K562 (cell line): ENCODE data around the gene COQ5. TPM values are rescaled to one million over a fixed set of nuclear protein-coding genes. Genes with fewer than 3 reads are reported as not detected.

ENCODE experiments used
- CBFA2T2 ChIP-seq: fragments of 450-650 bp; conservative IDR thresholded peaks from 2 replicates; pipeline ENCODE4 v1.6.1; 2017; ENCODE audit warnings: mild to moderate bottlenecking
- CBX8 ChIP-seq: fragments of 200-600 bp; sonication (generic); IDR thresholded peaks from 2 replicates; pipeline ENCODE4 v1.6.1; 2012; ENCODE audit warnings: borderline replicate concordance, mixed run types, low read depth, mild to moderate bottlenecking, moderate library complexity, mixed read lengths, low read length, control low read depth, inconsistent platforms; ENCODE audit not compliant: poor library complexity, severe bottlenecking; ENCODE audit errors: extremely low read depth
- EZH2 ChIP-seq: IDR thresholded peaks from 2 replicates; pipeline ENCODE4 v1.6.1; 2012; ENCODE audit warnings: low read depth, mild to moderate bottlenecking, inconsistent platforms, low read length, borderline replicate concordance
- GTF2E2 ChIP-seq: fragments of 200-800 bp; sonication (Bioruptor generic); IDR thresholded peaks from 2 replicates; pipeline ENCODE4 v1.6.1; 2016; ENCODE audit warnings: missing genetic modification characterization, missing compliant biosample characterization
- NCOA1 ChIP-seq: fragments of 450-650 bp; IDR thresholded peaks from 2 replicates; pipeline ENCODE4 v1.6.1; 2016; ENCODE audit warnings: low read depth
- NFE2 ChIP-seq: IDR thresholded peaks from 2 replicates; pipeline ENCODE4 v1.6.1; 2014; ENCODE audit warnings: antibody characterized with exemption, low read depth
- NFRKB ChIP-seq: fragments of 450-650 bp; IDR thresholded peaks from 2 replicates; pipeline ENCODE4 v1.6.1; 2016; ENCODE audit warnings: low read depth
- PTBP1 ChIP-seq: fragments of 200-400 bp; formaldehyde crosslinking; IDR thresholded peaks from 2 replicates; pipeline ENCODE4 v1.6.1; 2017; ENCODE audit warnings: low read depth, low read length
- RBM14 ChIP-seq: fragments of 200-400 bp; formaldehyde crosslinking; IDR thresholded peaks from 2 replicates; pipeline ENCODE4 v1.6.1; 2018; ENCODE audit warnings: low read depth, mild to moderate bottlenecking, low read length, moderate library complexity, borderline replicate concordance; ENCODE audit not compliant: insufficient read depth
- SIN3A ChIP-seq, 2 experiments: fragments of 150-350 bp in 1 of 2; IDR thresholded peaks; 2 replicates each; pipeline ENCODE4 v1.6.1; 2011 to 2016; ENCODE audit warnings: borderline replicate concordance in 2 of 2, low read depth in 2 of 2, low read length in 2 of 2, mild to moderate bottlenecking in 2 of 2, moderate library complexity in 2 of 2; ENCODE audit not compliant: control insufficient read depth in 1 of 2
- SMAD1 ChIP-seq: fragments of 150-350 bp; IDR thresholded peaks from 2 replicates; pipeline ENCODE4 v1.6.1; 2014; ENCODE audit warnings: low read length, low read depth; ENCODE audit not compliant: partially characterized antibody
- SMAD4 ChIP-seq: fragments of 250-450 bp; sonication (Bioruptor Pico); conservative IDR thresholded peaks from 2 replicates; pipeline ENCODE4 v1.8.0; 2021; ENCODE audit warnings: inconsistent platforms, mild to moderate bottlenecking, moderate library complexity
- SNRNP70 ChIP-seq: fragments of 200-400 bp; formaldehyde crosslinking; optimal IDR thresholded peaks from 2 replicates; pipeline ENCODE3; 2017; ENCODE audit warnings: low read depth, low read length
- TAF1 ChIP-seq: IDR thresholded peaks from 2 replicates; pipeline ENCODE4 v1.6.1; 2011; ENCODE audit warnings: mild to moderate bottlenecking, low read length, moderate library complexity; ENCODE audit not compliant: insufficient read depth, control insufficient read depth, severe bottlenecking; ENCODE audit errors: extremely low read depth
- ZBTB7A ChIP-seq: IDR thresholded peaks from 2 replicates; pipeline ENCODE4 v1.6.1; 2011; ENCODE audit warnings: low read depth, mild to moderate bottlenecking, low read length, moderate library complexity, borderline replicate concordance; ENCODE audit not compliant: control insufficient read depth
- ZKSCAN1 ChIP-seq: fragments of 150-350 bp; IDR thresholded peaks from 2 replicates; pipeline ENCODE4 v1.6.1; 2016; ENCODE audit warnings: low read depth, low read length
- ZNF146 ChIP-seq: IDR thresholded peaks from one replicate; pipeline ENCODE4 v1.6.1; 2018; ENCODE audit warnings: missing compliant biosample characterization; ENCODE audit not compliant: unreplicated experiment
- ZNF644 ChIP-seq: fragments of 200-800 bp; sonication (Bioruptor generic); IDR thresholded peaks from 2 replicates; pipeline ENCODE4 v1.6.1; 2016; ENCODE audit warnings: low read depth, missing genetic modification characterization, missing compliant biosample characterization
- polyA plus RNA-seq, 8 experiments: library from polyadenylated mRNA; depleted of rRNA in 4 of 8; stranded (reverse) in 5 of 8; unstranded in 3 of 8; fragments of >200 nt; fragmentation: Nextera tagmentation in 2 of 8; fragmentation: Illumina TruSeq in 1 of 8; extraction: Ambion mirVana in 2 of 8; extraction: Trizol in 1 of 8; gene quantifications; 2 replicates each; pipeline versions ENCODE4 v1.2.1 to v1.2.3, GENCODE V29; 2011 to 2014; ENCODE audit warnings: inconsistent platforms in 1 of 8, missing spikeins in 1 of 8
- total RNA-seq, 7 experiments: library from RNA; depleted of rRNA in 6 of 7; stranded (reverse); fragments of >200 nt in 6 of 7; fragmentation: Illumina TruSeq in 2 of 7; extraction: Trizol in 2 of 7; gene quantifications; 2 replicates each; pipeline versions ENCODE4 v1.2.1 to v1.2.3, GENCODE V29; 2011 to 2021; ENCODE audit warnings: low replicate concordance in 1 of 7
- TF ChIP-seq, protein P1 (sequence below): fragments of 250-450 bp; sonication (Bioruptor Pico); IDR thresholded peaks from 2 replicates; pipeline ENCODE4 v1.5.0; 2021; ENCODE audit warnings: mild to moderate bottlenecking, moderate library complexity
- TF ChIP-seq, protein P2 (sequence below): fragments of 450-650 bp; IDR thresholded peaks from 2 replicates; pipeline ENCODE4 v1.6.1; 2018; ENCODE audit not compliant: partially characterized antibody

COQ5 gene
- total and polyA plus RNA-seq, 9 of the 15 experiments (the other 6 are each of a cell fraction or from before 2014, with no cell fraction given), result 19.2 to 59.7 (median 30.4) TPM

DNA sequence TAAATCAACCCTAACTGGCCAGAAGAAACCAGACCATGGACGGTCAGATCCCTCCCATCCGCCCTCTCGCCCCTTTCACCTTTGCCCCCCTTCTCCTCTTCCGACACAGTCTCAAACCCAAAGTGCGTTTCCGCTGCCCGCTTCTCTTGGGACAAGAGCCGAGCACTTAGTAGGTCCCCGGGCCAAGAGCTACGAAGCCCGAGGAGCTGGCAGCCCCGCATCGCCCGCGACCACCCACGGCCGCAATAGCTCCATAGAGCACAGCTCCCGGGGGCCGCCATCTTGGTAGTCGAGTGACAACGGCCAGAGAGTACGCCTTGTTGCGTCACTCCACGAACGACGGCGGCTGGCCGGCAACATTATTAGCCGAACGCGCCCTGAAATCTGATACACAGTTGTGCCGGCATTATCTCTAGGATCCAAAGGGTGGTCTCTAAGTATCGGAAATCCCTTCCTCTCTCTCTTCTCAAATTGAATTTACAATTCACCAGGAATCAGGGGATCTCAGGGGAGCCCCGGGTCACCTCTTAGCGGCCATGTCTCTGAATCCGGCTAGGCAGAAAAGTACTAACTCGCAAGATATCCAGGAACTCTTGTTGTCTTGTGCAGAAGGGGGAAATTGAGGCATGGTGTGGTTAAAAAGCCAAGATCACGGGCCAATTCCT lies at the start of gene COQ5 (continued):
- peak; percentile 76; the same call in 1 of the 2 replicates for TF ChIP-seq GTF2E2
- peak; percentile 36 for TF ChIP-seq SMAD1
- TF ChIP-seq NCOA1, result no peak
- TF ChIP-seq, protein P1, sequence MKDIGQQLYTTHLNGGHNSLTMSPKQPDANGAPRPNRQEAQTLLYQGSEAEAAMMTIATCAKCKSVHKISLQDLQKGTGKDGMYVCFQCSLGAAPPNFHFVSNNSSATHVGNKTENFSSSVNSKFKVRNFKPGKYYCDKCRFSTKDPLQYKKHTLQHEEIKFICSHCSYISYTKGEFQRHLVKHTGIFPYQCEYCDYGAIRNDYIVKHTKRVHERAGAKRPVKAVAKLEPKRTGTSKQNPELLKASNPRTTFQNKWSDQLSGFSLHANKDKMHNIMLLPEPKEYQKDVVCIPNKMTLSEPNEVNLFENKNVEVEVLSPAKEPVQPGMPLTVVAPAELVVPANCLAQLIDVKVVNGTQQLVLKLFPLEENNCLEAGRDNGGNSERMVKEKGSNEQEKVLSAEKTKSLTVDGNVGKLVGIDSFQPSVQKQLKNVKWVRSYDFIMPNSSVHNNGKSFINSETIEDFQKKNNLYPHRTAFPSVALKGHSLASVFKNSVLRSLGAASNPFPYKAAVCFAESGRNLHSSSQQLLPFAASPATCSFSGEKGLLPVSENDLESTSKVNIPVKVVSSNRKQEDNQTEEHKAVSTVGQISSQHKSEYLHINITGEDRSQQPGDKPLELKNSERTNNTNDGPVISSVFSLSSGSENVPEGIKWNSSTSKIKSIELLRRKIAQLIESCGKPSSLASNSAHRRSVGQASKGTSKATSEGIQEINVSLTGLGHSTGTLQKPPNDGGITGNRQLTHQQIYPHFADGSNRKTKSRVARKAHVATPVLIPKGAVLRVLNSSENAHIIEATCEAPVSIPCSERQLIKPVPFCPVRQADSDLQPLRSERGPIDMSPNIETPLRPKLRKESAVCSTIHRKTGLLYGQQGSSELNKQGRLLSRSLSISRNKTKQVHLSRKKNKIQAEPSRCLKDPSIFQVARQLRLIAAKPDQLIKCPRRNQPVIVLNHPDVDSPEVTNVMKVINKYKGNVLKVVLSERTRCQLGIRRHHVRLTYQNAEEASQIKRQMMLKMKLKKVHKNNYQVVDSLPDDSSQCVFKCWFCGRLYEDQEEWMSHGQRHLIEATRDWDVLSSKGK (CRISPR knock-in tag), result no peak
- TF ChIP-seq SMAD4 (CRISPR knock-in tag), result peak; percentile 71
- peak; percentile 99 for TF ChIP-seq TAF1
- TF ChIP-seq NFE2, result no peak
- no peak for TF ChIP-seq ZNF146
- TF ChIP-seq CBFA2T2, result peak; percentile 5; the same call in 1 of the 2 replicates
- TF ChIP-seq ZNF644 (tag), result peak; percentile 59; the same call in 1 of the 2 replicates
- TF ChIP-seq SNRNP70, result no peak
- peak; percentile 82 for TF ChIP-seq ZBTB7A
- peak; percentile 100 for TF ChIP-seq NFRKB
- TF ChIP-seq EZH2, result no peak
- 0 out of 4 replicates have a peak, but pooled peaks of 1 of the 2 experiments have one; percentile 42 for TF ChIP-seq SIN3A (IDR thresholded peaks at IDR 0.05; ENCODE audit: borderline replicate concordance in 2 of 2, control insufficient read depth in 1 of 2, low read depth in 2 of 2, low read length in 2 of 2)
- TF ChIP-seq, protein P2, sequence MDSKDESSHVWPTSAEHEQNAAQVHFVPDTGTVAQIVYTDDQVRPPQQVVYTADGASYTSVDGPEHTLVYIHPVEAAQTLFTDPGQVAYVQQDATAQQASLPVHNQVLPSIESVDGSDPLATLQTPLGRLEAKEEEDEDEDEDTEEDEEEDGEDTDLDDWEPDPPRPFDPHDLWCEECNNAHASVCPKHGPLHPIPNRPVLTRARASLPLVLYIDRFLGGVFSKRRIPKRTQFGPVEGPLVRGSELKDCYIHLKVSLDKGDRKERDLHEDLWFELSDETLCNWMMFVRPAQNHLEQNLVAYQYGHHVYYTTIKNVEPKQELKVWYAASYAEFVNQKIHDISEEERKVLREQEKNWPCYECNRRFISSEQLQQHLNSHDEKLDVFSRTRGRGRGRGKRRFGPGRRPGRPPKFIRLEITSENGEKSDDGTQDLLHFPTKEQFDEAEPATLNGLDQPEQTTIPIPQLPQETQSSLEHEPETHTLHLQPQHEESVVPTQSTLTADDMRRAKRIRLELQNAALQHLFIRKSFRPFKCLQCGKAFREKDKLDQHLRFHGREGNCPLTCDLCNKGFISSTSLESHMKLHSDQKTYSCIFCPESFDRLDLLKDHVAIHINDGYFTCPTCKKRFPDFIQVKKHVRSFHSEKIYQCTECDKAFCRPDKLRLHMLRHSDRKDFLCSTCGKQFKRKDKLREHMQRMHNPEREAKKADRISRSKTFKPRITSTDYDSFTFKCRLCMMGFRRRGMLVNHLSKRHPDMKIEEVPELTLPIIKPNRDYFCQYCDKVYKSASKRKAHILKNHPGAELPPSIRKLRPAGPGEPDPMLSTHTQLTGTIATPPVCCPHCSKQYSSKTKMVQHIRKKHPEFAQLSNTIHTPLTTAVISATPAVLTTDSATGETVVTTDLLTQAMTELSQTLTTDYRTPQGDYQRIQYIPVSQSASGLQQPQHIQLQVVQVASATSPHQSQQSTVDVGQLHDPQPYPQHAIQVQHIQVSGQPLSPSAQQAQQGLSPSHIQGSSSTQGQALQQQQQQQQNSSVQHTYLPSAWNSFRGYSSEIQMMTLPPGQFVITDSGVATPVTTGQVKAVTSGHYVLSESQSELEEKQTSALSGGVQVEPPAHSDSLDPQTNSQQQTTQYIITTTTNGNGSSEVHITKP, result peak; percentile 59
- TF ChIP-seq CBX8, result no peak
- no peak for TF ChIP-seq PTBP1
- peak; percentile 81 for TF ChIP-seq ZKSCAN1
- no peak for TF ChIP-seq RBM14
